LHCN-M2 (cell line): Measurements from ENCODE around the gene DPP10. TPM values are rescaled to one million over a fixed set of nuclear protein-coding genes. Genes with fewer than 3 reads are reported as not detected.

Experiments
- DNase-seq: peaks from one replicate; pipeline ENCODE4 v3.0.0-alpha.2; 2012; ENCODE audit warnings: low read depth
- total RNA-seq: library from RNA; depleted of rRNA; stranded (reverse); fragments of >200 nt; gene quantifications from 2 replicates; pipeline ENCODE4 v1.2.3, GENCODE V29; 2014

DPP10 gene
- total RNA-seq, 1 experiment from 2014 or later, result not detected

DNA sequence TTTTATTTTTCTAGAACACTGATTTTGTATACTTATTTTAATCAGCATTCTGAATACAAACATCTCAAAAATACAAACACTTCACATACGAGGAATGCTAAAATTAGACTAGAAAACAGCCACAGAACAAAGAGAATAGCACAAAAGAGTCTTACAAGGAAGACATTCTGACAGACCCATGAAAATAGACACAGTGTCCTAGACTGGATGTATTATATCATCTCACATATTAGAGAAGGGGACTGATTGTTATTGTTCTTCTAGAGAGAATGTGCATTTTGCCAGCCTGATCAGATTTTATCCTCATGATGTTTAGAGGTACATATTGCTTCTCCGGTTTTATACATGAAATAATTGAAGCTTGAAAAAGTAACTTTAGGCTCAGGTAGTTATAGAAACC, 357.9 kb downstream of the DPP10 start:
- no peak for DNase-seq

DNA sequence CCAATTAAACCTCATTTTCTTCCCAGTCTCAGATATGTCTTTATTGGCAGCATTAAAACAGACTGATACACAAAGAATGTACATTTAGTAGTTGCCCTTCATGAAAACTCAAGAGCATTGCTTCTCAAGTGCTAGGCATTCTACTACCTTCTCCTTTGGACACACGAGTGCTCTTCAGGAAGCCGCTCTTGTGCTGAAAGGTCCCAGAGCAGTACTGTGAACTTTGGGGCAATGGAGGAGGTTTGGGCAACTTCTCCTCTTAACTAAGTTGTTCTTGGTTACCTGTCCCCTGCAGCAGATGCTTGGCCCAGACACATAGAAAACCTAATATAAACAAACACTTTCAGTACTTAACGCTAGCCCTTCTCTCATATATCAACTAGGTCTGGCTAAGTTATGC, 362.8 kb downstream of the DPP10 start:
- DNase-seq, result no peak

DNA sequence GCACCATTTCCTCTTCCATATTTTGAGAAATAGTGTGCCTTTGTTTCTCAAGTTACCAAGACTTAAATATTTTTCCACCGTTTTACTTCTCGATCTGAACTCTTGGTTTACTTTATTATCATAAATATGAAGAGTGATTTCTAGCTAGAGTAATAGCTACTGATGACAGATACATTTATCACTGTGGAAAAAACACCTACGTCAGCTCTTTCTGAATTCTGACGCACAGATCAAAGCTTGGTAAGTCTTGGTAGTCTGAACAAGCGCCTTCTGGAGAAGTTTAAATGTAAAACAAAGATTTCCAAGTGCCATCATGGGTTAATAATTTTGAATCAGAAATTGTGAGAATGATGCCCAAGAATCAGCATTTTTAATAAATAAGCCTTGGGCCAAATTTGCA, 367.7 kb downstream of the DPP10 start:
- DNase-seq, result no peak

DNA sequence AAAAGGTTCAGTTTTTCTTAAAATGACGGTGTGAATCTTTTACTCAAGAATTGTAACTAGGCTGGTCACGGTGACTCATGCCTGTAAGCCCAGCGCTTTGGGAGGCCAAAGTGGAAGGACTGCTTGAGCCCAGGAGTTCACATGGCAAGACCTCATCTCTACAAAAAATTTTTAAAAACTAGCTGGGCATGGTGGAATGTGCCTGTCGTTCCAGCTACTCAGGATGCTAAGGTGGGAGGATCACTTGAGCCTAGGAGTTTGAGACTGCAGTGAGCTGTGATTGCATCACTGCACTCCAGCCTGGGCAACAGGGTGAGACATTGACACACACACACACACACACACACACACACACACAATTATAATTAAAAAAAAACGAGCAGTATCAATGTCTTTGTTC, 369.8 kb downstream of the DPP10 start:
- no peak for DNase-seq

DNA sequence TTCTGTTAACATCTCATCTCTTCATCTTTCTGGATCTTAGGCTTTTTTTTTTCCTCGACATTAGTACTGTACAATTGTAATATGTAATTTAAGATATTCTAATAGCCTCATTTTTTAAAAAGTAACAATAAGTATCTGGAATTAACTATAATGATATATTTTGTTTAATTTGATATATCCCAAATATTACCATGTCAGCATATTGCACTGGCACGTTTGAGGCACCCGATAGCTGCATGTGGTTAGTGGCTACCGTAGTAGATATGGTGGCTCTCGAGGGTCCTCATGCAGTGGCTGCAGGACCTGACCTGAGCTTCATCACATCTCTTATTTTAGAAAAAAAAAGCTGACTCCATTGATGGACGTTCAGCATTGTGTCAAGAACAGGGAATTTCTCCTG, 371.9 kb downstream of the DPP10 start:
- DNase-seq, result no peak

DNA sequence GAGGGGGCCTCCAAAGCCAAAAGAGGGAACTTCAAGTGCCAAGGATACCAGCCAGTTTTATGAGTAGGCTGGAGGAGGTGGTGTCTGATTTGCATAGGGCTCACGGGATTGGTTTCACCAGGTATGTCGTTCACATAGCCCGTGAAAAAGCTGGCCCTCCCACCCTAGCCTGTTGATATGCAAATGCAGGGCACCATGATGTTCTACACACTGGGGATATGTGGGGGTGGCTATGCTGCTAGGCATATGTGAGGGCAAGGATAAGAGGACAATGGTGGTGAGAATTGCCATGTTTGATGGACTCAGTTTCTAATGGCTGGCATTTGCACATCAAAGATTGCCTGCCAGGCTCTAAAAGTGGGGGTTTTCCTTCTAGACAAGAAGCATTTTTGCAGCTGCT, 378.6 kb downstream of the DPP10 start:
- DNase-seq, result no peak

DNA sequence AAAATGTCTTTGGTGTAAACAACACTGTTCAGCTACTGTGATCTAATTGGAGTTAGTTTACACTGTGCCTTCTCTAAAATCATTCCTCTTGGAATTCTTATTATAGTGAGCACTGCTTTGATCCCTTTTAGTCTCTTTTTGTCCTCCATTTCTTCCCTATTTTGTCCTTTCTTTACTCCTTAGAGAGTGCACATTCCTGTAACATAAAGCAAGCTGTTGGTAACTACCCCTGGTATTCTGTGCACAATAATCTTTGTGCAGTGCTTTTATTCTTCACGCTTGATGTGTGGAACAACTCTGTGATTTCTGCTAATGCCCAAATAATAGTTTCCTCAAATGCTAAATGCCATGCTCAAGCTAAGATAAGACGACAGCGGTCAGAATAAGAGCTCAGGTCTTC, 401.5 kb downstream of the DPP10 start:
- DNase-seq, result no peak

DNA sequence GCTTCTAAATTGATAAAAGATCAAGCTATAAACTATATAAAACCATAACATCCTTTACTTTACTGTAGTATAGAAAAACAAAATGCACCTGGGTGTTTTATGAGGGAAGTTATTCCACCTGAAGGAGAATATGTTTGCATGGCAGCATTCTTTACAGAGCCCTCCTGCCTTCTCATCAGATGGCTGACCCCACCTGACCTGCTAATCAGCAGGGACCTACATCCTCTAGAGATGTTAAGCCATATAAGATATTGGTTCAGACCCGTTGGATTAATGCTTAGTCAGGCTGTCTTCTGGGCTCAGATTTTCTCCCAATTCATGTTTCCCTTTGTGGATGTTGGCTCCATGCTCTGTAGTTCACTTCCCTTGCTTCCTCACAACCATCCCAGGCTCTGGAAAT, 414.8 kb downstream of the DPP10 start:
- DNase-seq, result no peak

DNA sequence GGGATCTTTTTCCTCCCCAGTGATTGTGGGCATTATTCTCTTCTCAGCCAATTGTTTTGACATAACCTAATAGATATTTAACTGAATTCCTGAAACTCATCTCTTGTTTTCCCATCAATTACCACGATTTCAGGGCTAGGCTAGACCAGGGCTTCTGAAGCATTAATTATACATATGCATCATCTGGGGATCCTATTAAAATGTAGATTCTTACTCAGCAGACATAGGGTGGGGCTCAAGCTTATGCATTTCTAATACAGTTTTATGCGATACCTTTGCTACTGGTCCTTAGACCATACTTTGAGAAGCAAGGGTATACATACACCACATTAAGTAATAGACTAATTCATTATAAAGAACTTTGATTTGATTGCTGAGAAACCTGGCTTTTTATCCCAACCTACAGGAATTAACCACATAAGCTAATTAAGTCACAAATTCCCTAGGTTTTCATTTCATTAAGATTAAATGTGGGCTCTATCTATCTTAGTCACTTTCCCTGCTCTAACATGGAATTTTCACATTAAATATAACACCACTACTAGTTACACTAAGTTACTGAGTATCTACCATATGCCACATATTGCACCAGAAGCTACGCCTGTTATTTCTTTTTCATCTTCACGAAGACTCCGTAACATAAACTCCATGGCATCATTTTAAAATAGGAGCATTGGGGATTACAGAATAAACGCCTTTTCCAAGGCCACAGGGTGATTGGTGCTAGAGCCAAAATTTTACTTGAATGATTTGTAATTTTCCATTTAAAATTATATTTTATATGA, 417.5 kb downstream of the DPP10 start:
- DNase-seq, result no peak

DNA sequence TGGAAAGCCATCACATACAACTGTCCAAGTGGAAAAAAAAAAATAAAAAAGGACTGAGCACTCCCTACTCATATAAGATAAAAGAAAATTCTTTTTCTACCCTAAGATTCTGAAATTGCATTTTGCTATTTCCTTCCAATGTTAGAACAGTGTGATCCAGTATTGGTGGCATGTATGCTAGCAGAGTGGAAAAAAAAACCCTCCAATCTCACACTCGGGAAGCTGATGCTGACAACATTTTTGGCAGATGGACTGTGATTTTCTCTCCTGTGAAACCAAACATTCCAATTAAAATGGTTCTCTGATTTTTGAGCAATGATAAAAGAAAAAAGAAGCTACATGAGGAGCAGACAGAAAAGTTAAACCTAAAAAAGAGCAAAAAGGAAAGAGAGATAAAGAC, 419.8 kb downstream of the DPP10 start:
- DNase-seq, result no peak

DNA sequence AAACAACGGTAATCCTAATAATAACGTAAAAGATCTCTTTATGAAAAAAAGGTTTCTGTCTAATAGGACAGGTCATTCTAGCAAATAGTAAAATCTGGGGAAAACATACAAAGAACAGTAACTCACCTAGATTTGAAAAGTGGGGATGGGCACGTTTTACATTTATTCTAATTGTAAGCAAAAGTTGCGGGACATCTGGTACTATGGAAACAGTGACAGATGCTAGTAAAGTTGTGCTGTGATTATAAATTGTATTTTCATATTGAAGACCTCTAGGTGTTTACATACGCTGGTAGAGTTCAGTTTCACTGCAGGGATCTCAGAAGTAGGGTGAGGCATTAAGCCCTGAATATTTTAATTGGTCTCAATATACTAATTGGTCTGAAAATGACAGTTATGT, 422.5 kb downstream of the DPP10 start:
- DNase-seq, result no peak

DNA sequence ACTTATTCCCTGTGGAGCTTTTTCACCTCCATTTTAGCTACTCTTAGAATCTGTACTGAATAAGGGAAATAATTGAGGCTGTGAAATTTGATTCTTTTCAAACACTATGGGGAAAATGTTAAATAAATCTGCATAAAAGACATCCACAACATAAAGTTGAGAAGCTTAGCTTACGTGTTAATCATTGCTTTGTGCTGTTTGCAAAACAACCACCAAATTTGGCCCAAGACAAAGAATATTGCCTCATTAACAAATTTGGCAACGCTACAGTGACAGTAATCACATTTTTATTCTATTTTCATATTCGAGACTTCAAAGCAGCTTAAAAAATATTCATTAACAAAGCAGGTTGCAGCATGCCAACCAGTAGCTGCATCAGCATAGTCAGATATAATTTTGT, 437.6 kb downstream of the DPP10 start:
- no peak for DNase-seq

DNA sequence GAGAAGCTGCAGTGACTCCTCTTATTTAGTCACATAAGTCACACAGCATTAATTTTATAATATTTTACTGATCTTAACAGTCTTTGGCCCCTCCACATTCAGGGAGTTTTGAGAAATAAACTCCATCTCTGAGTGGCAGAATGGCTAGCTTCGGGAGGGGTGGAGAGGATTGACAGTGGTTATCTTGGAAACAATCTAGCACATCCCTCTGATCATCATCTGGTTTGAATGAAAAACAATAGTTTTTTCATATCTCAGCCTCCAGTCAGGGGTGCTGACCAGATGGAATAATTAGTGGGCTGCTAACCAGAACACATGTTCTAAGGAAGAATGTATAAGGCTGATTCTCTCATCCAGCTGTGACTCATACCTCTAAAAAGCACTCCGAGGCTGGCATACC, 477.5 kb downstream of the DPP10 start:
- no peak for DNase-seq

DNA sequence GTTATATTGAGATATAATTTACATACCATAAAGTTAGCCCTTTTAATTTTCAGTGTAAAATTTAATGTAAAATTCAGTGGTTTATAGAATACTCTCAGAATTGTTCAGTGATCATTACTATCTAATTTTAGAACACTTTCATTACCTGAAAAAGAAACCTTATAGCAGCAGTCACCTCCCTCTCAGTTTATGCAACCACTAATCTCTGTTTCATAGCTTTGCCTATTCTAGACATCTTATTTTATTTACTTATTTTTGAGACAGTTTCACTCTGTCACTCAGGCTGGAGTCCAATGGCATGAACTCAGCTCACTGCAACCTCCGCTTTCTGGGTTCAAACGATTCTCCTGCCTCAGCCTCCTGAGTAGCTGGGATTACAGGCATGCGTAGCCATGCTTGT, 479.6 kb downstream of the DPP10 start:
- no peak for DNase-seq

DNA sequence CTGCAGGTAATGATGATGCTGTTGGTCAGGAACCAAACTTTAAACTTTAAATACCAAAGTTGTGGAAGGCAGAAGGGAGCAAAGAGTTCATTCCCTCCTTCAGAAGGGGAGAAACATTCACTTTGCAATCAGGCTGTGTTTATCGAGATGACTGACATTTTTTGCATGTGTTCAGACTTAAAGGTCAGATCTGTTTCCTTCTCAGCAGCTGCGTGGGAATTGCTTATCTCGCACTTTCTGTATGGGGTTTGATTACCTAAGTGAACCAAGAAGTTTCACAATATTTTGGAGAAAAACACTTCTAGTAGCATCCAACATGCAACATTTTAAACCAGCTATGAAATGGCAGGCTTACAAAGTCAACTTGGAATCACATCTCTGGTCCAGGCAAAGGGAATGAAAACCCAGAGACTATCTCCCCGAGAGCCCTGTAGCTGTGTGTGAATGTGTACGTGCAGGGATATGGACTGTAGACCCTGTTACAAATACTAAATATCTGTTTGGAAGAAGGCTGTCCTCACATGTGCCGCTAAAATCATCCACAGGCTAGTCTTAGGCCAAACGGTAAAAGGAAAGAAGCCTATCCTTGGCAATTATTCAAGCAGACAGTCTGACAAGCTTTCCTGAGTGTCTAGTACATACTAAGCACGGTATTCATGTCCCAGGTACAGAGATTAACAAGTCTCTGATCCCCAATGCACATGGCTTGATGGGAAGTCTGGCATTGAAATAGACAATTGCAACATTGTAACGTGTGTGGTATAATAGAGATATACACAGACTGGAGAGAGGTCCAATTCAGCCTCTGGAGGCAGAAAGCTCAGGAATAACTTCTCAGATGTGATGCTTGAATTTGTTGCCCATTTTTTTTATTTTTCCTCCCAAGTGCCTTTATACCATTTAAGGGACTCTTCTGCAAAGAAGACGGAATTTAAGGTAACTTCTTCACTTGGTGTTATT, 483.1 kb downstream of the DPP10 start:
- DNase-seq, result no peak

DNA sequence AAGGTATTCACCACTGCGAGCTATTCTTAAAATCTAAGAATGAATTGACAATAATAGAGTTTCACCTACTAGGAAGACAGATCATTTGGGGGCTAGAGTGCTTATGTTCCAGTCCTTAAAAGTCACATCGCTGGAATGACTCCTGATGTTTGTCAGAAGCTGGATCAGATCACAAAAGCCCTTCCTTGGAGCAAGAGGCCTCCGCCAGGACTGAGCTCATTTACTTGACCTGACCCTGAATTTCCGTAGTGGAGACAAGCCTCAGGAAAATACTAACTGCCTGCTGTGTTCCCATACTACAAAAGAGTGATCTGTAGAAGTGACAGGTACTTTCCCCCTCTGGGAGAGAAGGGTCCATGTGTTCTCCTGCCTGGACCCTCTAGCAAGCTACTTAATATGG, 483.9 kb downstream of the DPP10 start:
- DNase-seq, result no peak

DNA sequence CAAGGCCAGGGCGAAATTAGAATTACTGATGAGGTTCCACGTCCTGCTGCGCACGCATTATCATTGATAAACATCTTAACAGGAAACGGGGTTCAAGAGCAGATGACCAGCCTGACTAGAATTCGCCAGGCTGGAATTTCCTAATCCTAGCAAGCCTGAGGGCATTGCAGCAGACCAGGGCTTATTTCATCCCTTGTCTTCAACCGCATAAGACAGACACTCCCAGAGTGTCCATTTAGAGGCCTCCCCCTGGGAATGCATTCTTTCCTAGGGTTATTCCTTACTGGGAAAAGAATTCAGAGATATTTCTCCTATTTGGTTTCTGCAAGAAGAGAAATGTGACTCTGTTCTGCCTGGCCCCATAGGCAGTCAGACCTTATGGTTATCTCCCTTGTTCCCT, 486.8 kb downstream of the DPP10 start:
- no peak for DNase-seq

DNA sequence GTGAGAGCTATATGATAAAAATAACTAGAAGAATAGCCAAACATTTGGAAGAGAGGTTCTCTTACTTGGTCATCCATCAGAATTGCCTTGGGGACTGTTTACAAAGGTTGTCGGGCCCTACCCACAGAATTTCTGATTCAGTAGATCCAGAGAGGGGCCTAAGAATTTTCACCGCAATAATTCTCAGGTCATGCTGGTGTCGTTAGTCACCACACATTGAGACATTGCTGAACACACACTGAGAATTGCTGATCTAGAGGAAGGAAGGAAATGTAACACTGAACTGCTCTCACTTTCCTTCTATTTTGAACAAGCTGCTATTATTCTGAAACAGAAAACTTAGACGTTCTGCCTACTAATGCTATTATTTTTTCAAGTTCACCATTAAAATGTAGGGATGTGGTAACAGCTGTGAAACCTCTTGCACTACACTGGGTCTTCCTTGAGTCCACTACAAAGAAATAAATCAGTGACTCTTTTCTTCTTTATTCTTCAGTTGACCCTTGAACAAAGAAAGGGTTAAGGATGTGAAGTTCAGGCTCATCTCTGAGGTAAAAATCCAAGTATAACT, 491.3 kb downstream of the DPP10 start:
- no peak for DNase-seq

DNA sequence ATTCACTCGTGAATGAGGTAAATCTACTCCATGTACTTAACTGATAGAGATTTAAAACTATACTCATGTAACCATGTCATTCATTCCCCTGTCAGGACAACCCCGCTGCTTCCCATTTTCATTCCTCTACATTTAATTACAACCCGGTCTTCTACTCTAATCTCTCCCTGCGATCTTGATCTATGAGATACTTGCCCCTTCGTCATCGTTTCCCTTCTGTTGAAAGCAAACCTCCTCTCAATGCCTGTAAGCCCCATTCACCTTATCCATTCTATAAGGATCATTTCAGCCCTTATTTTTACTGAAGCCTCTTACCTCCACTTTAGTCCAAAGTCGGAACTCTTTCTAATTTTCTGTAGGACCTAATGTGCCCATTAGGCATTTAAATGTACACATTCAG, 492.6 kb downstream of the DPP10 start:
- DNase-seq, result no peak

DNA sequence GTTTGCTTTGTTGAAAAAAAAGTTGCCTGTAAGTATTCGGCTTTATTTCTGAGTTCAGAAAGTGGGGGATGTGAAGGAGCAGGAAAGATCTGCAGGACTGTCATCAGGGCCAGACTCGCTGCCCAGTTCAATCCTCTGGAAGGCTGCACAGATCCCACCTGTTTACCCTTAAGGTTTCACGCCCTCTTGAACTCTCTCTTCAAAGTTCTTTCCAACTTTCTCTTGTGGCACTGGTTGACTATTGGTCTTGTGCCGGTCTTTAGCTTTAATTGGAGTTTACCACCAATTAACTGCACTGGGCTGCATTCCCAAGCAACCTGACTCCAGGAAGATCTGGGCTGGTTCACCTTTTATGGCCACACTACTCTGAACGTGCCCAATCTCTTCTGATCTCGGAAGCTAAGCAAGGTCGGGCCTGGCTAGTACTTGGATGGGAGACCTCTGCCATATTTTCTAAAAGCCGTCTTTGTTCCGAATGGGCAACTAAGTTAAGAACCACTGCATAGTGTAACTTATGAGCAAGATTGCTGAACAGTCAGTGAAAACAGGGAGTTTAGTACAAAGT, 495.0 kb downstream of the DPP10 start:
- no peak for DNase-seq

DNA sequence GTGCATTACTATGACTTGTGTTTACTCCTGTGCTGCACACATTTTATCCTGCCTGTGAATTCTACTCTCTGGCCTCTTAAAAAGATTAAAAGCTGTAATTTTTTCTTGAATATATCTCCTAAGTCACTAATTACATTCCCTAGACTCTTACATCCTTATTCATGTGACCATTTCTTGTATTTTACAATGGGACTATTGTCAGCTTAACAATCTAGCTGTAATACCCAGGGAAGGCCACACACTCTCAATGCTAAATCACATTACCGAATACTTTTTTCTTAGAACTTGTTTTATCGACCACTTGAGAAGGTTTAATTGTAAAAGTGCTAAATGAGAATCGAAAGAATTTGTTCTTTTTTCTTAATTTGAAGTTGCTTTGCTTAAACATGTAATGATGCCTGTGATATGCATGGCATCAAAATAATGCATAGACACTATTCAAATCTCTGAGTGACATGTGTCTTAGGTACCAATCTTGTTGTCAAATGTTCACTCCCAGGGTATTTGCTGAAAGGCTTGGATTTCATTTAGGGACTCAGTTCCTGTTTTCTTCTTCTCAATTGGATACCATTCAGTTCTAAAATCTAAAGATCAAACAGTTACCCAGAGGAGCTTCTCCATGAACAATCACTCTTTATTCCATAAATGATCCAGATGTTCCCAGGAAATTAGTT, 498.5 kb downstream of the DPP10 start:
- DNase-seq, result no peak
